Measurements from ENCODE around the gene B3GNT5. TPM values are rescaled to one million over a fixed set of nuclear protein-coding genes. Genes with fewer than 3 reads are reported as not detected.

Gene B3GNT5, protein sequence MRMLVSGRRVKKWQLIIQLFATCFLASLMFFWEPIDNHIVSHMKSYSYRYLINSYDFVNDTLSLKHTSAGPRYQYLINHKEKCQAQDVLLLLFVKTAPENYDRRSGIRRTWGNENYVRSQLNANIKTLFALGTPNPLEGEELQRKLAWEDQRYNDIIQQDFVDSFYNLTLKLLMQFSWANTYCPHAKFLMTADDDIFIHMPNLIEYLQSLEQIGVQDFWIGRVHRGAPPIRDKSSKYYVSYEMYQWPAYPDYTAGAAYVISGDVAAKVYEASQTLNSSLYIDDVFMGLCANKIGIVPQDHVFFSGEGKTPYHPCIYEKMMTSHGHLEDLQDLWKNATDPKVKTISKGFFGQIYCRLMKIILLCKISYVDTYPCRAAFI
- under 1 TPM; 0.25 to 0.65 TPM for total RNA-seq

DNA sequence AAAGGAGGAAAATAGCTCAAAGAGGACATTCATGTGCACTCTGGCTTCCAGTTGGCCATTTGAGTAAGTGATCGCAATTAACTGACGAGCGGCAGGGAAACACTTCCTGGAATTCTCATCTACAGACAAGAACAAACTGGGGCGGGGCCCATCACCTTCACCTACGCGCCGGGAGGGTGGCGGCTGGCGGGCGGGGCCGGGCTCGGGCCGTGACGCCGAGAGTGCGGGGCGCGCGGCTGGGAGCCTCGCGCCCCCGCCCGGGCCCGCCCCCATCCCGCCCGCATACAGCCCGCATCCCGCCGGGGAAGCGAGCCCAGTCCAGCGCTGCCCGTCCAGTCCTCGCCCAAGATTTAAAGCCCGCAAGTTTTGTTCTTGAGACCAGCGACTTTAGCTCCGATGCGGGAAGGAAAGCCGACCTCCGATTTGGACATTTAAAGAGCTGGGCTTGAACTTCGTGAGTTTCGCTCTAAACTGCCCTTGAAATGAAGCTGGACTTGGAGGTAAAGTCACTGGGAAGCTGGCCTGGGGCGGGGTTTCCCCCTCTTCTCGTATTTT is at the start of gene B3GNT5:
Gene B3GNT5, plus strand, starts transcription at position 281 of the 555 bp plus-strand sequence. CDS start 16,546 bp downstream, outside the sequence.

Other genes starting within 250 kb of the B3GNT5 start
- gene MCCC1, start 153.8 kb upstream of the B3GNT5 start, total RNA-seq, result 10 to 100 TPM; 22.7 to 26.8 TPM
- gene LAMP3, start 90.5 kb upstream of the B3GNT5 start, total RNA-seq, result 1 to 10 TPM; 3.5 to 3.6 TPM
- 1 to 10 TPM; 1.6 to 2.1 TPM for gene MCF2L2, start 175.4 kb downstream of the B3GNT5 start, total RNA-seq